GM12864 (cell line): Measurements from ENCODE around the gene SLC16A5.

Experiments used
- DNase-seq: peaks from one replicate; pipeline ENCODE4 v3.0.0-alpha.2; 2011; ENCODE audit warnings: low read depth
- H3K4me3 ChIP-seq: 2 replicates; pipeline ENCODE4 v1.5.1; 2011; ENCODE audit warnings: mild to moderate bottlenecking, low read depth, low read length, control low read depth
- TF ChIP-seq, protein P1 (sequence below): IDR thresholded peaks from 2 replicates; pipeline ENCODE4 v1.5.1; 2011; ENCODE audit warnings: low read depth, mild to moderate bottlenecking, moderate library complexity, low read length, control low read depth, inconsistent platforms; ENCODE audit errors: missing control alignments

Gene SLC16A5

DNA sequence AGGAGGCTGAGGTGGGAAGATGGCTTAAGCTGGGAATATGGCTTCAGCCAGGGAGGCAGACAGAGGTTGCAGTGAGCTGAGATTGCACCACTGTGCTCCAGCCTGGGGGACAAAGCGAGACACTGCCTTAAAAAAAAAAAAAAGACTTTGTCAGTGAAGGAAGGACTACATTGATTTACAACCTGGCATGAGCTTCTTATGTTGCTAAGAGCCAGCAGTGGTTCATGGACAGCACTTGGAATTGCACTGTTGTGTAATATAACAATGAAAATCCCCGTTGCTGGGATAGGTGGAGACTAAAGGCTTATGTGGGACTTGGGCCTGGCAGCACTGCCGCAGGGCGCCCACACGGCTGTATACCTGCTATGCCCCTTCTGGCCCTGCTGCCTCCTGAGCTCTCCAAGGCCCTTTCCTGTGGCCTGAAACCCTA is 14.1 kb upstream of the SLC16A5 start:
- H3K4me3 ChIP-seq, result no peak overlapping the region
- TF ChIP-seq, protein P1, sequence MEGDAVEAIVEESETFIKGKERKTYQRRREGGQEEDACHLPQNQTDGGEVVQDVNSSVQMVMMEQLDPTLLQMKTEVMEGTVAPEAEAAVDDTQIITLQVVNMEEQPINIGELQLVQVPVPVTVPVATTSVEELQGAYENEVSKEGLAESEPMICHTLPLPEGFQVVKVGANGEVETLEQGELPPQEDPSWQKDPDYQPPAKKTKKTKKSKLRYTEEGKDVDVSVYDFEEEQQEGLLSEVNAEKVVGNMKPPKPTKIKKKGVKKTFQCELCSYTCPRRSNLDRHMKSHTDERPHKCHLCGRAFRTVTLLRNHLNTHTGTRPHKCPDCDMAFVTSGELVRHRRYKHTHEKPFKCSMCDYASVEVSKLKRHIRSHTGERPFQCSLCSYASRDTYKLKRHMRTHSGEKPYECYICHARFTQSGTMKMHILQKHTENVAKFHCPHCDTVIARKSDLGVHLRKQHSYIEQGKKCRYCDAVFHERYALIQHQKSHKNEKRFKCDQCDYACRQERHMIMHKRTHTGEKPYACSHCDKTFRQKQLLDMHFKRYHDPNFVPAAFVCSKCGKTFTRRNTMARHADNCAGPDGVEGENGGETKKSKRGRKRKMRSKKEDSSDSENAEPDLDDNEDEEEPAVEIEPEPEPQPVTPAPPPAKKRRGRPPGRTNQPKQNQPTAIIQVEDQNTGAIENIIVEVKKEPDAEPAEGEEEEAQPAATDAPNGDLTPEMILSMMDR, result no peak
- no peak for DNase-seq

DNA sequence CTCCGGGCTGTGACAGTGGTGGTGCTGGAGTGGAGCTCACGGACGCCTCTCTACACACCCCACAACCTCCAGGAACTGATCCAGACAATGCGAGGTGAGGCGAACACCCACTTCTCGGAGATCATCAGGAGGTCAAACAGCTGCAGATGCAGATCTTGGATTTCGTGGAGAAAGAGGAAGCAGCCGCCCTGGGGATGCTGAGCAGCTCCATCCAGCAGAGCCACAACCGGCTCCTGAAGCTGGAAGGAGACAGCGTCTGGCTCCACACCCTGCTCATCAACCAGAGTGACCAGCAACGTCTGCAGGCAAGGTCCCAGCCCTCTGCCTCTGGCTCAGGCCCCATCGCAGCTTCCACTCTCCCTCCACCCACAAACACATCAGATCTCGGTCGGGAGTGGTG is 13.2 kb upstream of the SLC16A5 start:
- no peak for DNase-seq

DNA sequence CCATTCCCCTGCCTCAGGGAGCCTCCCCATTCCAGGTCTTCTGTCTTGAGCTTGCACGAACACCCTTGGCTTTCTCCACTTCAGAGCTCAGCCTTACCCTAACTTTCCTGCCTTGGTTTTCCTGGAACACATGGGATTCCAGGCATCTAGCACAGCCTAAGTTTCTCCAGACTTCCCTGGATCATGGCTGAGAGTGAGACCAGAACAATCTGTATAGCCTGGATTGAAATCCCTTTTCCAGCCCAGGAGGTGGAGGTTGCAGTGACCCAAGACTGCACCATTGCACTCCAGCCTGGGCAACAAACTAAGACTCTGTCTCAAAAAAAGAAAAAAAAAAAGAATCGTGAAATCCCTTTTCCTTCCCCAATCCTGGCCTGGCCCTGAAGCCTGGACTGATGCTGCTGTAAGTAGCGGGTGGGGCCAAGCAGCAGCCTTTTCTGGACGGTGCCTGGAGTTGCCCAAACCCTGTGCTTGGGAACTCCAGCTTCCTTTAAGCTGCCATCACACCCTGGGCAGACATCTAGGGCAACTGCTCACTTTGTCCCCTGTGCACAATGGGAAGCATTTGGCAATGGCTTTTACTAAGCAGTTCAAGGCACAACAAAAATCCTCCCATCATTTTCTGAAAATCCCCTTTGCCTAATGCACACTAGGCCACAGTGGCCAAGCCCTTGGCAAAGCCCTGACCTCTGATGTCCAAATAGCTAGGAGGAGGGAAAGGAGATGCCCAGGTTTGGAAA is 12.0 kb upstream of the SLC16A5 start:
- TF ChIP-seq, protein P1, result no peak
- no peak overlapping the region for H3K4me3 ChIP-seq
- no peak for DNase-seq

More for the DNA sequence above, 13.2 kb upstream of the SLC16A5 start:
- TF ChIP-seq, protein P1, result no peak
- H3K4me3 ChIP-seq, result no peak overlapping the region

- peak overlapping the region; percentile 38; the same call in 1 of the 2 replicates for H3K4me3 ChIP-seq
- no peak for DNase-seq
- TF ChIP-seq, protein P1, result no peak
Measured at GRCh38 chr17:75077072-75077495, 10.7 kb upstream of the SLC16A5 start.

DNA sequence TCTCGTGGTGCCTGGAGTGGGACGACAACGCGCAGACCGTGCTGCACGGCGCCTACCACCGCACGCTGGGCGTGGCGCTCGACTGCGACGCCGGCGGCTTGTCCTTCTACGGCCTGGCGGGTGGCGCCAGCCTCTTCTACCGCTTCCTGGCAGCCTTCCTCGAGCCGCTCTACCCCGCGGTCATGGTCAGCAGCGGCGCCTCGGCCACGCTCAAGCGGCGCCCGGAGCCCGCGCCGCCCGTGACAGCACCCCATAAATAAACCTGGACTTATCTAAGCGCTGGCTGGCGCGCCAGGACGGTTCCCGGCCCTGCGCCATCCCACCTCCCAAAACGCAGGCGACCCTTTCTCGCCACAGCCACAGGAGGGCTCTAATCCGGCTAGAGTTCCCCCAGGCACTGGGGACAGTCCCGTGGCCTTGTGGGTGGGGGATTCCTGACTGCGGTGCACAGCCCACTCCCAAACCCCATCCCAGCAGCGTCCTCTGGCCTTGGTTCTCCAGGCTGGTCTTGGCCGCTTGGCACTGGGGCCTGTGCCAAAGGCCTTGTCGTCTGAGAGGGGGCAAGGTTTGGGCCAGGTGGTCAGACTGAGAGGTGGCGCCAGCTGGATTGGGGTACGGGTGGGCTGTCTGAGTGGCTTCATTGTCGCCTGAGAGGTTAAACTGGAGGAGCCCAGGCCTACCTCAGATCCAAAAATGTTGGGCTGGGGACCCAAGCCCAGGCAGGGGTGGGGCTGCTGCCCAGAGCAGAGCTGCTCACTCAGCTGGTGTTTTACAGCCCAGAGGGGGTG is 10.1 kb upstream of the SLC16A5 start:
- DNase-seq, result no peak
- H3K4me3 ChIP-seq, result peak overlapping the region; percentile 38
- TF ChIP-seq, protein P1, result peak; percentile 27

DNA sequence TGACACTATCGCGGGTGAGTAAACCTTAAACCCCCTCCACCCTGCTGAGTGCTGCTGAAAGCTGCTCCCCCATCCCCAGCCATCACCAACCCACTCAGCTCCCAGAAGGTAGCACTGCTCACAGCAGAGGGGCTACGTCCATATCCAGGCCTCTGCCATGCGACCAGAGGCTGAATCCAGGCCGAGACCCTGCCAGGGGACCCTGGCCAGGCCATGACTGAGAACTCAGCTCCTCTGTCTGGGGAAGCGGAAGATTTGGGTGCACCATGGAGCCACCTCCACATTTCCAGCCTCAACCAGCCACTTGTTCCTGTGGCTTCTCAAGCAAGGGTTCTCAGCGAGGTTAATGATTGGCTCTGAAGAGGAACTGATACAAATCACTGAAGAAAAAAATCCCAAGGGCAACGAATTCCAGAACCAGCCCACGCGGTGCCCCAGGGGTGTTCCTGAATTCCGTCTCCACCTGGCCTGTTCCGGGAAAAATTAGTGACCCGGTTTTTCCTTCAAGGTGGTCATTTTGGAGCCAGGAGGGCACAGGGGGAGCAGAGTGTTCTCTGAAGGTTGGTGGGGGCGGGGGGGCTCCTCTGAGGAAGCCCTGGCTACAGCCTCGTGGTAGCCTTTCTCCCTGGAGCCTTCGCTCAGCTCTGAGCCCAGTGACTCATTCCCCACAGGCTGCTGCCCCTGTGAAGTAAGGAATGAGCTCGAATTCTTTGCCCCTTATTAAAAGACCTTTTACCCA is 9.3 kb upstream of the SLC16A5 start:
- no peak overlapping the region for H3K4me3 ChIP-seq
- TF ChIP-seq, protein P1, result no peak
- DNase-seq, result no peak
